Forelimb muscle (tissue), 1 donor: ENCODE results near the gene EPB42. TPM values are rescaled to one million over a fixed set of nuclear protein-coding genes. Genes with fewer than 3 reads are reported as not detected.

Experiments
- DNase-seq: peaks from one replicate; pipeline ENCODE4 v3.0.0-alpha.2; 2013; ENCODE audit warnings: low read depth
- polyA plus RNA-seq: library from polyadenylated mRNA; unstranded; fragments of 120-200 nt; gene quantifications from one replicate; pipeline ENCODE4 v1.2.1, GENCODE V29; 2013; ENCODE audit not compliant: insufficient read length

The EPB42 gene
- polyA plus RNA-seq: 3.0 TPM

DNA sequence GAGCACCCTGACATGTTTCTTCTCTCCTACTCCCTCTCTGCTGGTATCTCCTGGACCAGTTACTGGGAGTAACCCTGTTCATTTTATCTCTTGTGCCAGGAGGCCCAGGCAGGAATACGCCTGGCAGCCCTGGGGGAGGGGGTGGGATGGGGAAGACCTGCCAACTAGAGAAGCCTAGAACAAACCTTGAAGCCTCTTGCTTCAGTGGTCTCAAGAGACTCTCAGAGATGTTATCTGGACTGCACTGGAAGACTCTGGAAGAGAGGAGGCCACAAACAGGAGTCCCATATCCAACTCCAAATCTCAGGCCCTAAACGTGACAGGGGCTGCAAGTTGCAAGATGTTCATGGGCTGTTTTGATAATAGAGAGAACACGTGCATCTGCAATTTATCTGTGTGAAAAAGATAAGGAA lies at the start of gene EPB42:
TSS of gene EPB42 (minus strand) at position 28 of the 413 bp plus-strand sequence. CDS start 193 bp downstream, outside the sequence.
- no peak for DNase-seq

DNA sequence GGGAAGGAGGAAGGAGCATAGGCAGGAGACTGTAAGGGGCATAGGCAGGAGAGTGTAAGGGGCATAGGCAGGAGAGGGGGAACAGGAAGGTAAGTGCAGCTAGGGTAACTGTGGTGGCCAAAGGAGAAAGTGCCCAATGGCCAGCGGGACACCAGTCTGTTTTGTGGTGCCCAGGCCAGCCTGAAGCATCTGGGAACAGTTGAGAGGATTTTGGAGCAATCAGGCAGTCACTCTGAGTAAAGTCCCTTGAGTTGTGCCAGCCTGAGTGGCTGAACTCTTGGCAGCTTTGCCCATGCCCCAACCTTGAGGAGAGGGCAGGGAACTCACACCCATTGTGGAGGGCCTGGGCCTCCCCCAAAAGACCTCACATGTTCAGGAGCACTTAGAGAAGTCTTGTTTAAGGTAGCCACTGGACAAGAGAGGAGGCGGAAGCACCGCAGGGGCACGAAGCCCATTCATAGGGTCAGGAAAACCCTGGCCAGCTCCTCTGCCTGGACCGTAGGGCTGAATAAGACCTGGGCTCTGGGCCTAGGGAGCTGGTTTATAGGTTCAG lies 49.4 kb upstream of the EPB42 start:
- DNase-seq: no peak

DNA sequence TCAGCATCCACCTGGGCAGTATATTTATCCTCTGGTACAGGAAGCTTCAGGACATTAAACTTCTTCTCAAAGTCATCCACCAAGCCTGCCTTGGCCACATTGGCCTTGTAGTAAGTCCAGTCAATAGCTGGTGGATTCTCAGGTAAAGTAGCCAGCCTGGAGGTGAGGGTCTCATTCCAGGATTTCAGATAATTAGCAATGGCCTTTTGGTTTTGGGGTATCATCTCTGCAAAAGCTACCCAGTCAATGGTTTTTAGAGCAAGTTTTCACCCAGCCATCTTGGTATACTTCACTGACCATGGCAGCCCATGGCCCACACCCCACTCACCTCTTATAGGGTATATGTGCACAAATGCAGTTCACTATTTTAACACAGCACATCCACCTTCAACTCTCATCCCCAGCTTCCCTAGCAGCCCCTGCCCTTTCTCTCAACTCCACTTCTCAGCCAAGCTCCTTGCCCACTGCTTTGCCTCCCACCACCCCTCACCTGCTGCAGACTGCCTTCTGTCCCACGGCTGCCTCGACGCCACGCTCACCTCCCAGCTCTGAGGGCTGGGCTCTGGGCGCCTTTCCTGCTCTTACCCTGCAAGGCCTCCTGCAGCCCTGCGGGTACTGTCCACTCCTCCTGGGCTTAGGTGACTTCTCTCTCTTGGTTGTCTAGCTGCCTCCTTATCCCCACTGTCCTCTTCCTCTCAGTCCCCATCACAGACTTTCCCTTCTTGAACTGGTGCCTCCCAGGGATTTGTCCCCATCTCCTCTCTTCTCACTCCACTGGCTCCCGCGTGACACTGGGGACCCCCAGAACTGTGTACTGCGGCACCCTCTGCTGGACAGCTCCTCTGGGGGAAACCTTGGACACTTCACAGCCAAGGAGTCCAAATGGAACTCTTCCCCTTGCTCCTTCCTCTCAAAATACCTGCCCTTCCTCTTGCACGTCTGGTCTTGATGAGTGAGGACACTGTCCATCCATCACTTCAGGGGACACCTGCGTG lies 47.6 kb upstream of the EPB42 start:
- DNase-seq: no peak

DNA sequence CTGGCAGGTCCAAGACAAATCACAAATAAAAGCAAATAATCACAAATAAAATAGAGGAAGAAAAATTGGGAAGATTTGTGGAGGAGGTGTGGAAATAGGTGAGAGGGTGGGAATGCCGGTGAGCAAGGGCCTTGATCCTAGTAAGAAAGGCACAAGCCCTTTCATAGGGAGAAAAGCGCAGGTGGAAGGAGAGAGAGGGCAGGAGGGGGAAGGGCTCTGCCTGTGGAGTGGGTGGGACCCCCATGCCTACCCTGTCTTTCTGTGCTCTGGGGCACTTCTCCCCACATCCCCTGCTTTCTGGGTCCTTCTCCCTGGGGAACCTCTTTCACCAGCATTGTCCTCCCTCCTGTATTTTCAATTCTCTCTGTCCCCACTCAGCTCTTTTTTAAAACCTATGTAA lies 46.6 kb upstream of the EPB42 start:
- no peak for DNase-seq

DNA sequence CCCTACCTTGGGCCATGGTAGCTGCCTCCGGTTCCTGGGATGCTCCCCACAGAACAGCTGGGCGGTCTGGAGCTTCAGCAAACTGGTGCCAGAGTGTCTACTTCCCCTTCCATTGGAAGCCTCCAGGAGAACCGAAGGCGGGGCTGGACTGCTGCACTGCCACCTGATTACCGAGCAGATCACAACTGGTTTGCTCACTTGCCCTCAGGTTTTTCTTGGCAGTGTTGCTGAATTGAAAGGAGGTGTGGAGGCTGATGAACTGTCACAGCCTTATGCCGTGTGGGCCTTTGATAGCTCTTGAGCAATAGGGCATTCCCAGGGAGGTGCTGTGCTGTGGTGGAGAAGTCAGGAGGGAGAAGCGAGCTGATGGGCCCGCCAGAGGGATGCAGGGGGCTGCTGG lies 46.0 kb upstream of the EPB42 start, which contains the start of gene TGM5:
TSS of gene TGM5 (minus strand) at position 95 of the 400 bp plus-strand sequence. CDS start at position 16, 79 bp downstream.
- DNase-seq: no peak

DNA sequence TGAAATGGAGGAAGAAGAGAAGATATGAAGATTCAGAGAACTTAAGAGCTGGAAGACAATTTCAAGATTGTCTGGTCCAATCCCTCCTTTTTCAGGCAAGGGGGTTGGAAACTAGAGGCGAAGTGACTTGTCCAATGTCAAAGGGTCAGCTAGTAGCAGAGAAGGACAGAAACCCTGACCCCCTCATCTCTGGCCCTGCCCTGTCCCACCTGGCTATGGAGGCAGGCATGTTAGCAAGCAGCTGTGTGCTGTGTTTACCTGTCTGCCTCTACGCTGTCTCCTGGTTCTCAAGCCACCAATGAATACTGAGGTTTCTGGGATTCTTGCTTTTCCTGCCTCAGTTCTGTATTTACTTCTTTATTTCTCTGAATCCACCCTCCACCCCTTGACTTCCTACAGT lies 45.6 kb upstream of the EPB42 start:
- DNase-seq: no peak

DNA sequence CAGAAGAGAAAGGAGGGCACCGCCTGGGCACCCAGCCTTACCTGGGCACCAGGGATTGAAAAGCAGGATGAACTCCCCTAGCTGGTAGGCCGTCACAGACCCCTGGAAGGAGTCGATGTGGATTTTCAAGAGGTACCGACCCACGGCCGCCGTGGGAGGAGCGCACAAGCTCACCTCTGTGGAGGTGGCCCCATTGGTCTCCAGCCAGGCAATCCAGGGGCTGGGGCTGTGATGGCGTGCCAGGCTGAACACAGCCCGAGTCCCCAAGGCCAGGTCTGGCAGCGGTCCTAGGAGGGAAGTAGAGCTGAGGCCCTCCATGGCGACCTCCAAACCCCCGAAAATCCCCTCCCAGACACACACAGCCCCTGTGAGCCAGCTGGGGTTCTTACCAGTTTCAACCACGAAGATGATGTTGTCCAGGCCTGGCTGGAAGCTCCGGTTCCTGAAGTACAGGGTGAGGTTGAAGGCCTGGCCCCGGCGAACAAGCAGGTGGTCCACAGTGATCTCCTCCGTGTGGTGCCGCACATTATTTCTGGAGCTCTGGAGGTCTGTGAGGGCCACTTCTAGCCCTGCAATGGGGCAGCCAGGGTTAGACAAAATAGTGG lies 39.3 kb upstream of the EPB42 start:
- DNase-seq: no peak

DNA sequence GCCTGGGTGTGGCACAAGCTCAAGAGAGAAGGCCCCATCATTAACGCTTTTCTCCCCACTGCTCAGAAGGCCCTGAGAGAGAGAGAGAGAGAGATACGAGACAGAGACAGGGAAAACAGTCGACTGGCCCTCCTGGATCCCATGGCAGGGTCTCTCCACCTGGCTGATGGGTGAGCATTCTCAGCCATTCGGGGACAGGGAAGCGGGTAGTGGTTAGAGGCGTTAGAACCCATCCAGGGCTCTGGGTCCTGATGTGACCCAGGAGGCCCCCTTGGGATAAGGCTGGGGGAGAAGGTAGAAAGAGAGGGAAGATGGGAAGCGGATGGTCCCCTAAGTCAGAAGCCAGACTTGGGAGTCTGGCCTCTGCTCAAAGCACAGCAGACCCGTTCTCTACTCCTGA lies 38.0 kb upstream of the EPB42 start:
- no peak for DNase-seq

DNA sequence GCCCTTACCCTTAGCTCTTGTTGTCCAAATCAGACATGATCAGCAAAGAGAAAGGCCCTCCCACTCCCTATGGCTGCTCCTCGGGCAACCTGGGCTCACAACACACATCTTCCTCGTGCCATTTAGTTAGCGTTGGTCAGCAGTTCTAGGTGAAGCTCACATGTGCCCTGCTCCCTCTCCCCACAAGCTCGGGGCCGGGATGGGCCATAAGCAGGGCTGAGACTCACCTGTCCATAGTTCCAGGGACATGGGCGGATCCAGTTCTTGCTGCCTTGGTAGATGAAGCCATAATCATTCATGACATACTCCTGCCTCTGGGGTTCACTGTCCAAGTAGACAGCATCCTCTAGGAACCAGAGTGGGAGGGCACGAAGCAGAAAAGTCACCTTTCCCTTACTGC lies 35.5 kb upstream of the EPB42 start:
- no peak for DNase-seq

DNA sequence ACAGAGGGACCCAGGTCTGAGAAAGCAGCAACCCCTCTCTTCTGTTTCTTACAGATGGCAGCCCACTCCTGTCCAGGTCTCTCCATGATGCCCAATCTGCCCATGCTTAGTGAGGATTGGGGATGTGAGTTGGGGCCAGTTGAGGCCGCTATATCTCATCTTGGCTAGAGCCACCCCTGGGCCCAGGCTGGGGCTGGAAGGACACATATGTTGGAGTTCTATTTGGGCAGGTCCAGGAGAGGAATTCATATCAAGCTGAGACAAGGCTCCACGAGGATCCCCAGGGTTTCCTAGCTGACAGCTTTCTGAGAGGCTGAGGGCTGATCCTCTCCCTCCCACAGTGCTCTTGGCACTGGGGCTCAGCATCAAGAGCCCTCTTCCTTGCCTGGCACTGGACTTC lies 34.6 kb upstream of the EPB42 start:
- no peak for DNase-seq

DNA sequence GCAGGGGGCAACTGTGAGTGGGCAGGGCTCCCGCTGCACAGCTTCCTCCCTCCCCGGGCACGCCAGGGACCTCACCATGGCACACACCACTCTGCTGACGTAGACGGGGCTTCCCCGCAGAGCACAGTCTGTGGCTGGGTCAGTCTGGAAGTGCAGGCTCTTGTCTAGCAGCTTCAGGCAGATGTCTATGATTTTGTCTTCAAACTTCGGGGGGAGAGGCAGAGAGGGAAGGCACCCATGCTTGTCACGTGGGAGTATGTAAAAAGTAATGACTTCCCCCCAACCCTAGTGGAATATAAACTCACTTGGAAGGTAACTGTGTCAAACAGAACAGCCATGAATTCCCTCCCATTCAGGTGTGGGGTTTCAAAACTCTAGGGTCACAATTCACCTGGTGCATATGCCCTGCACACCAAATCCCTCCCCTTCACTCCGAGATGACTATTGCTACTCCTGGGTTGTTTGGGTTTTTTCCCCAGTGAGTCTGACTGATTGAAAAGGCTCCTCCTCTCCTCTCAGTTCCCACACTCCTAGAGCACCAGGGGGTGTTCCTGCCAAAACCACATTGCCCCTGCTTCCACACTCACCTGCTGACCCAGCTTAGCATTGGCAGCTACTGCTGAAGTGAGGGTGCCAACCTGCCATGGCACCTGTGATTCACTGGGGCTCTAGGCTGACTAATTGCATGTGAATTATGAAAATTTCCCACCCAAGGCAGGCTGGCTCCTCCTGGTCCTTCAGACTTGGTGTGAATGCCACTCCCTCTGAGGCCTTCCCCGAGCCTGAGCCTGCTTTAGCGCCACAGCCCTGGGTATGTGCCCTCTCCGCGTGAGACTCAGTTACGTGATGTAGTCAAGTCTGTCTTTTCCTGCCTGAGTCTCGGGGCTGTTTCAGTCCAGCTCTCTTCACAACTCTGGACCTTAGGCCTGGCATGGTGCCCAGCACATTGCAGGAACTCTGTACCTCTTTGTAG lies 32.9 kb upstream of the EPB42 start:
- DNase-seq: no peak

DNA sequence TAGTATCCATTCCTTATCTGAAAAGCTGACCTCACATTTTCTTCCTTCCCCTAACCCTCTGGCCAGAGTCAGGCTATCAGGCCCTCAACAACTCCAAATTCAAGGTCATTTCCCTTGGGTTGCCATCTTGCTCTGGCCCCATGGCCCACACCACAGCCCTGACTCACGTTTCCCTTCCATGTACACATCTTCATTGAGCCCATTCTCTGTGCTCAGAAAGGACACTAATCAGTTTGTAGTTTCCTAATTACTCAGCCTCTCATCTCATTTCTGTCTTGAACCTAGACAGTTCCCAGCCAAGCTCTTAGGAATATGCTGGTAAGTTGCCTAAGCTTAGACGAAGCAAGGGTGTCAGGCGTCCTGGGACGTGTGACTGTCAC lies 31.0 kb upstream of the EPB42 start:
- DNase-seq: no peak

DNA sequence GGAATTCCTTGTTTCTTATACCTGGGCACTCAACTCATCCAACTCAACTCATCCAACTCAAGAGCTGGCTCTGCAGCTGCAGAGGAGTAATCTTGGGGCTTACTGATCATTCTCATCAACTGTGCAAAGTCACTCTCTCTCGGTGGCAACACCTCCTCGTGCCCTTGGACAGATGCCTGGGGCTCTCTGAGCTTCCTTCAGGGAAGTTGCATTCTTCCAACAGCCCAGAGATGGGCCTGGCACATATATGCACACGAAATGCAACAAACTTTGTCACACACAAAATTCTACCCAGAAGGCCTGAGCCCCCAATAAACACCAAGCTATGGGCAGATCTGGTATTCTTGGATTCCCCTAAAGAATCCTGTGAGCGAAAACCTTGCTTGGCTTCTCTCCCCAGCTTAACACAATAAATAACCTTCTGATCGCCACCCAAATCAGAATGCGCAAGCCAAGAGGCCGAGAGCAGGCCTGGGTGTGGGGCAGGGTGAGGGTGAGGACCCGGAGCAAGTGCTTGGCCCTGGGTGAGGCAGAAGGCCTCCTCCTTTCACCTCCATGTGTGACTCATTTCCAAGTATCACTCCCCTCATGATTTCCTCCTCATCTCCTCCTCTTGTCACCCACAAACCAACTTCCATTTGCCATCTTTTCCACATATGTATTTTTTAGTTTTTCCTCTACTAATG lies 30.5 kb upstream of the EPB42 start:
- no peak for DNase-seq

DNA sequence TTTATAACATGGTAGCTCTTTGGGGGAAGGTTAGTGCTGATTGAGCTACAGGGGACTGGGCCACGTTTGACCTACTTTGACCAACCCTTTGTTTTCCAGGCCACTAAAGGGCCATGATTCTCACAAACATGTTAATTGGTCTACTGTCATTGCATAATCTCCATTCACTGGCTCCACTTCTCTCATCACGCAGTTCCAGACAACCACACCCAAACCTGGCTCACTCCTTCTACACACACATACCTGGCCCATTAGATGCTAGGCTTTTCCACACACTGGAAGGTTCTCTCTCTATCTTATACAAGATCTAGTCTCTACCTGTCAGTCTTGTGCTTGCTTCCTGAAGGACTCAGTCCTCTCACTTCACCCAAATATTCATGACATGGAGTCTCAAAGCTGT lies 30.0 kb upstream of the EPB42 start:
- no peak for DNase-seq

DNA sequence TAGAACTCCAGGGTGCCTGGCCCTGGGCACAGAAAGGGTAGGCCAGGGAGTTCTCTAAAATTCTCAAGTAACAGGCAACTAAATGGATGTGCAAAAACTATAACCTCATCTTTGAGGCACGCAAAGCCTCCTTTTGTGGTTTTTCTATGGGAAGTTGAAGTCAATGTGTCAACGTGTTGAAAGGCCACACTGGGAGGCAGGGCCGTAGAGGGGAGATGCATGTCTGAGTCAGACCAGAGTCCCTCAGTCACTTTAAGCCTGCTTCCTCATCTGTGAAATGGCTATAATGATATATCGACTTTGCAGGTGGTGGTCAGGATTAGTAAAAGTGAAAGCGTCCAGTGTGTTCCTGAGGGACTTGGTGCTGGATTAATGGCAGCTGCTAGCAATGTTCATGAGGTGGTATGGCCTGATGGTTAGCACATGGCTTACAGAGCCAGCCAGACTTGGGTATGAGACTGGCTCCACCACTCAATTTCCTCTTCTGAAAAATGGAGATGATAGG lies 28.9 kb upstream of the EPB42 start:
- DNase-seq: no peak

DNA sequence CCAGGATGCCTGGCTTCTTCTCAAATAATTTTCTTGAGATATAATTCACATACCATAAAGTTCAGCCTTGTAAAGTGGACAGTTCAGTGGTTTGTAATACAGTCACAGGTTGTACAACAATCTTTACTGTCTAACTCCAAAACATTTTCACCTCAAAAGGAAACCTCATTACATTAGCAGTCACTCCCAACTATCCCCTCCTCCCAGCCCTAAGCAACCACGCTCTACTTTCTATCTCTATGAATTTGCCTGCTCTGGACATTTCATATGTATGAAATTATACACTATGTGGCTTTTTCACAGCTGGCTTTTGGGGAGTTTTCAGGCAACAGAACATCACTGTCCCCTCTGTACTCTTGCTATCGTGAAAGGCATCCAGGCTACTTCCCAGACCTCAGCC lies 28.4 kb upstream of the EPB42 start:
- no peak for DNase-seq

DNA sequence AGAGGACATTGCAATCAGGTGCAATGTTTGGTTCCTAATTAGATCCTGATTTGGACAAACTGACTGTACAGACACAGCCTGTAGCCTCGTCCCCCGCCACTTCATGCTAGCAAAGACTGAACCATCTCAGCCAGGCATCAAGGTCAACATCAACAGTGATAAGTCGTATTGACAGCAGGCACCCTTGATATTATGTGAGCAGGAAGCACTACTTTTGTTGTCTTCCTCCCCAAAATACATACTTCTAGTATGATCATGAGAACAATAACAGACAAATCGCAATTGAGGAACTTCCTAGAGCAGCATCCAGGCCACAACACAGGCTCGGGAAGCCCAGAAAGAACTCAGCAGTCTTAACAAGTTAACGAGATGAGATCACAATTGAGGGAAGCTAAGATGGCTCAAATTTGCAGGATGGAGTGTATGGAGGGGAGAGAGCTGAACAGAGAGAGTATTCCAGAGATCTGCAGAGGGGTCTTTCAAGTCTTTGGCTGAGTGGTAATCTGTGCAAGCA lies 25.5 kb upstream of the EPB42 start:
- no peak for DNase-seq

DNA sequence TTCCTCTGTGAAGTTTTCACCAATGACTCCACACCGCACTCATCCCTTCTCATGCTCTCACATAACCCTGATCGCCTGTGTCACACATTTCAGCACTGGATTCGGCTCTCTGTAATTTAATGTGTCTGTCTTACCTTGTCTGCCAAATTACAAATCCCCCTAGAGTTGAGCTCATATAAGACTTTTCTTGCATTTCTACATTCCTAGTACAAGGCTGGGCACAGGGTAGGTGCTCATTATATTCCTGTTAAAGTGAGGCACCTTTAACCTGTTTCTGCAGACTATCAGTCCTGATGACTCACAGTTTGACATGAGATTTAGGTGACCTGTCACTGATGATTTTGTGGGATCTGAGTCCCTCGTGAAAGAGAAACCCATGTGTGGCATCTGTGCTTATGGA lies 23.3 kb upstream of the EPB42 start:
- DNase-seq: no peak

DNA sequence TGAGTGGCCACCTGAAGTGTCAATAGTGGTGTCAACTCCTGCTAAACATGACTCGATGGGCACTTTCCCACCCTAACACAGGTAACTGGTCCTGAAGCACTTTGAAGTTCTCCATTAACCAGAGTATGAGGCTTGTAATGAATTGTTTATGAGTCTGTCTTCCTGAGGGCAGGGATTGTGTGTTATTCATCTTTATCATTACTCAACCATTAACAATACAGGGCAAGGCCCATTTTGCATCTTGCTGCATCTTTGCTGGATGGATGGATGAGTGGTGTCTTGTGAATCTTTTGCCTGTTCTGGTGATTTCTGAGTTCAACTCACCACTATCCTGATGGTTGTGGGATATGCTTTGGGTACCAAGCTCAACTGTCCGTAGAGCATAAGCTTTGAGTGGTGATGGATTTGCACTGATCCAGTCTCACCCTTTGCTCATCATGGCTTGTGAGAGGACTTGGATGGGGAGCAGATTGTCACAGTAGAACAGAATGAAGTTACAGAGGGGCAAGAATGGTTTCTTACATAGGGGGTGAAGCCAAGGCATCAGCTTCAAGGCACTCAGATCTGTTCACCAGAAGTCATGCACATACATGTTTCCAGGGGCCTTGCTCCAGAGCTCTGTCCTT lies 22.3 kb upstream of the EPB42 start:
- no peak for DNase-seq

DNA sequence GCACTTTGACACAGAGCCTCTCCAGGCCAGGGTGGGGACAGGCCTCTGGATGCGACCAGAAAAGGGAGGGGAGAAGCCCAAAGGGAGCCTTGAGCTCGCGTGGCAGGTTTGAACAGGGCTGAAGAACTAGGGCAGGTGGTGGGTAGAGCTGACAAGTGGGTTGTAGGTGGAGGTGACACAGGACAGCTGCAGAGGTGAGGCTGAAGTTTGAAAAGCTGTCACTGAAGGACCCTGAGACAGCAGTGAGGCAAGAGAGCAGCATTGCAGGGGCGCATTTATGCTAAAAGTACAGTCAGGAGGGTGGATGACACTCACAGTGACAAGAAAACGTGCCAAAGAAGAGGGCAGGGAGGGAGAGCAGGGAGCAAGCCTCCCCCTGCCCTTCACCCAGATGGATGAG lies 21.8 kb upstream of the EPB42 start:
- no peak for DNase-seq
